HUDEP-2 (cell line): ENCODE measurements around the gene KDM2B.

Experiments
- DNase-seq, 76 experiments: peaks; one replicate each; lab custom pipeline; 2025; ENCODE audit not compliant: unreplicated experiment in 76 of 76; lab: John Stamatoyannopoulos, UW

The KDM2B gene

GRCh38 chr12:121442028-121442948, 138.5 kb downstream of the KDM2B start:
- no peak for DNase-seq

GRCh38 chr12:121441555-121441954, 139.3 kb downstream of the KDM2B start:
- DNase-seq: peak in 10 of 76 experiments; percentile 7 to 29 (median 19)

GRCh38 chr12:121440768-121441167, 140.1 kb downstream of the KDM2B start:
- no peak for DNase-seq

- DNase-seq: no peak
Observed at GRCh38 chr12:121439715-121440114, 141.1 kb downstream of the KDM2B start.

- no peak for DNase-seq
Observed at GRCh38 chr12:121438905-121439304, 141.9 kb downstream of the KDM2B start.

GRCh38 chr12:121436706-121437105, 144.1 kb downstream of the KDM2B start:
- no peak for DNase-seq

GRCh38 chr12:121432740-121433480, 147.9 kb downstream of the KDM2B start:
- no peak for DNase-seq

GRCh38 chr12:121430833-121431415, 149.9 kb downstream of the KDM2B start:
- DNase-seq: no peak

GRCh38 chr12:121428883-121429282, 151.9 kb downstream of the KDM2B start:
- DNase-seq: no peak

- DNase-seq: no peak
Observed at GRCh38 chr12:121427556-121428050, 153.2 kb downstream of the KDM2B start.

- no peak for DNase-seq
Observed at GRCh38 chr12:121424624-121424975, 156.2 kb downstream of the KDM2B start.

- no peak for DNase-seq
Observed at GRCh38 chr12:121423682-121424623, 156.9 kb downstream of the KDM2B start.

GRCh38 chr12:121423253-121423652, 157.6 kb downstream of the KDM2B start:
- DNase-seq: no peak

- no peak for DNase-seq
Observed at GRCh38 chr12:121420109-121420508, 160.7 kb downstream of the KDM2B start.

GRCh38 chr12:121417847-121418246, 163.0 kb downstream of the KDM2B start:
- peak in 3 of 76 experiments; percentile 1 to 18 (median 4) for DNase-seq

GRCh38 chr12:121413917-121414316, 166.9 kb downstream of the KDM2B start:
- no peak for DNase-seq

GRCh38 chr12:121405211-121405610, 175.6 kb downstream of the KDM2B start:
- DNase-seq: no peak

- peak in 6 of 76 experiments; percentile 2 to 13 (median 8) for DNase-seq
Observed at GRCh38 chr12:121404734-121405133, 176.1 kb downstream of the KDM2B start.

GRCh38 chr12:121403721-121404120, 177.1 kb downstream of the KDM2B start:
- DNase-seq: no peak
